ENCODE data around the gene RIPPLY2.
A peak's percentile ranks its signal among the peaks of the same experiment; 100 is the strongest.
"Not testable (repeated sequence)": the region's sequence is repeated elsewhere in the genome, so short reads cannot be mapped to it uniquely, and the experiment has no call there.

RIPPLY2 gene

GRCh38 chr6:83853178-83854000, at the start of gene RIPPLY2:
Gene RIPPLY2 (plus strand): TSS chr6:83853360. CDS start chr6:83853417, 57 bp downstream.
- DNase-seq (ENCODE audit: low spot score) = no peak

- DNase-seq (ENCODE audit: low spot score) = not testable (repeated sequence)
Measured at GRCh38 chr6:83803492-83803891, 49.7 kb upstream of the RIPPLY2 start.

- no peak for DNase-seq (ENCODE audit: low spot score)
Measured at GRCh38 chr6:83804886-83805285, 48.3 kb upstream of the RIPPLY2 start.

- no peak for DNase-seq (ENCODE audit: low spot score)
Measured at GRCh38 chr6:83808005-83808404, 45.2 kb upstream of the RIPPLY2 start.

GRCh38 chr6:83808926-83809325, 44.2 kb upstream of the RIPPLY2 start:
- no peak for DNase-seq (ENCODE audit: low spot score)

GRCh38 chr6:83812595-83812994, 40.6 kb upstream of the RIPPLY2 start:
- DNase-seq (ENCODE audit: low spot score) = no peak

GRCh38 chr6:83815631-83816272, 37.4 kb upstream of the RIPPLY2 start:
- no peak for DNase-seq (ENCODE audit: low spot score)

- no peak for DNase-seq (ENCODE audit: low spot score)
Measured at GRCh38 chr6:83822629-83823169, 30.5 kb upstream of the RIPPLY2 start.

GRCh38 chr6:83824388-83824801, 28.8 kb upstream of the RIPPLY2 start:
- no peak for DNase-seq (ENCODE audit: low spot score)

GRCh38 chr6:83824831-83825230, 28.3 kb upstream of the RIPPLY2 start:
- DNase-seq (ENCODE audit: low spot score) = no peak

GRCh38 chr6:83827050-83827449, 26.1 kb upstream of the RIPPLY2 start:
- DNase-seq (ENCODE audit: low spot score) = no peak

GRCh38 chr6:83838727-83839126, 14.4 kb upstream of the RIPPLY2 start:
- no peak for DNase-seq (ENCODE audit: low spot score)

GRCh38 chr6:83844170-83844569, 9.0 kb upstream of the RIPPLY2 start:
- no peak for DNase-seq (ENCODE audit: low spot score)

- DNase-seq (ENCODE audit: low spot score) = no peak
Measured at GRCh38 chr6:83846291-83846690, 6.9 kb upstream of the RIPPLY2 start.

- DNase-seq (ENCODE audit: low spot score) = no peak
Measured at GRCh38 chr6:83847179-83847578, 6.0 kb upstream of the RIPPLY2 start.

GRCh38 chr6:83849127-83849526, 4.0 kb upstream of the RIPPLY2 start:
- no peak for DNase-seq (ENCODE audit: low spot score)

GRCh38 chr6:83849610-83850009, 3.5 kb upstream of the RIPPLY2 start:
- no peak for DNase-seq (ENCODE audit: low spot score)

GRCh38 chr6:83852528-83853177, 507 bp upstream of the RIPPLY2 start:
- DNase-seq (ENCODE audit: low spot score) = no peak

- DNase-seq (ENCODE audit: low spot score) = no peak
Measured at GRCh38 chr6:83854001-83854501, 891 bp downstream of the RIPPLY2 start.

- no peak for DNase-seq (ENCODE audit: low spot score)
Measured at GRCh38 chr6:83854766-83855165, 1.6 kb downstream of the RIPPLY2 start.

GRCh38 chr6:83859410-83860358, 6.5 kb downstream of the RIPPLY2 start, which contains the start of gene CYB5R4:
Gene CYB5R4 (plus strand): TSS chr6:83859689. CDS start chr6:83859783, 94 bp downstream.
- DNase-seq (ENCODE audit: low spot score) = peak; percentile 87

Data from hematopoietic multipotent progenitor cell treated with erythropoietin and hydrocortisone succinate and interleukin-3 and kit ligand, for 15 days (in vitro differentiated cells).